GM23338 (cell line): ENCODE data around the gene IGSF5.

Experiments used
- CREB1 ChIP-seq: fragments of 250-450 bp; sonication (Bioruptor Pico); IDR thresholded peaks from 2 replicates; pipeline ENCODE4 v1.5.0; 2020; ENCODE audit warnings: low read depth, mild to moderate bottlenecking, moderate library complexity
- CTCF ChIP-seq, 2 experiments: fragments of 200-600 bp in 1 of 2; sonication (generic) in 1 of 2; conservative IDR thresholded peaks; 2 replicates each; pipeline versions ENCODE4 v1.5.1 to v1.6.1; 2016 to 2017; ENCODE audit warnings: antibody characterized with exemption in 2 of 2, low read depth in 2 of 2, mild to moderate bottlenecking in 2 of 2, moderate library complexity in 1 of 2
- ETS1 ChIP-seq: IDR thresholded peaks from 2 replicates; pipeline ENCODE4 v1.6.1; 2016; ENCODE audit warnings: antibody characterized with exemption
- EZH2 ChIP-seq: fragments of 200-600 bp; sonication (generic); IDR thresholded peaks from one replicate; pipeline ENCODE4 v1.8.0; 2017; ENCODE audit warnings: antibody characterized with exemption, mild to moderate bottlenecking, low read depth; ENCODE audit not compliant: unreplicated experiment
- EZH2phosphoT487 ChIP-seq: fragments of 200-600 bp; sonication (generic); IDR thresholded peaks from one replicate; pipeline ENCODE4 v1.8.1; 2018; ENCODE audit warnings: antibody characterized with exemption; ENCODE audit not compliant: unreplicated experiment
- JUNB ChIP-seq: IDR thresholded peaks from one replicate; pipeline ENCODE4 v1.6.1; 2016; ENCODE audit warnings: antibody characterized with exemption; ENCODE audit not compliant: unreplicated experiment
- NANOG ChIP-seq: IDR thresholded peaks from 2 replicates; pipeline ENCODE4 v1.6.1; 2016; ENCODE audit warnings: antibody characterized with exemption, borderline replicate concordance
- POLR2AphosphoS5 ChIP-seq: IDR thresholded peaks from 2 replicates; pipeline ENCODE4 v1.6.1; 2016; ENCODE audit warnings: antibody characterized with exemption, low read depth
- REST ChIP-seq: IDR thresholded peaks from one replicate; pipeline ENCODE4 v1.6.1; 2018; ENCODE audit warnings: antibody characterized with exemption; ENCODE audit not compliant: unreplicated experiment
- STAT1 ChIP-seq: IDR thresholded peaks from one replicate; pipeline ENCODE4 v1.6.1; 2016; ENCODE audit warnings: antibody characterized with exemption; ENCODE audit not compliant: unreplicated experiment
- ZNF114 ChIP-seq: fragments of 250-450 bp; sonication (Bioruptor Pico); IDR thresholded peaks from 2 replicates; pipeline ENCODE4 v1.5.0; 2020; ENCODE audit warnings: mild to moderate bottlenecking, moderate library complexity
- ZNF462 ChIP-seq: fragments of 250-450 bp; sonication (Bioruptor Pico); IDR thresholded peaks from 2 replicates; pipeline ENCODE4 v1.5.0; 2020; ENCODE audit warnings: mild to moderate bottlenecking, moderate library complexity

GRCh38 chr21:39804240-39804639, 59.3 kb downstream of the IGSF5 start:
- TF ChIP-seq EZH2phosphoT487 (no peak), CTCF (conservative IDR thresholded peaks at IDR 0.05; ENCODE audit: low read depth in 2 of 2) (no peak), STAT1 (no peak), EZH2 (no peak), JUNB (no peak), CREB1 (CRISPR knock-in tag) (no peak), POLR2AphosphoS5 (no peak), REST (no peak), ZNF114 (CRISPR knock-in tag) (no peak), ETS1 (no peak), ZNF462 (CRISPR knock-in tag) (no peak), NANOG (no peak)
